IMR-90 (cell line): ENCODE measurements around the gene HECW1. TPM values are rescaled to one million over a fixed set of nuclear protein-coding genes. Genes with fewer than 3 reads are reported as not detected.
A peak's percentile ranks its signal among the peaks of the same experiment; 100 is the strongest.

ENCODE experiments used
- ATAC-seq: fragments of 200-7000 bp; cut with Tn5 transposase; 2 replicates; pipeline ENCODE4 v1.9.1; 2020; ENCODE audit warnings: low read depth, mild to moderate bottlenecking, moderate library complexity
- BruUV-seq: library from RNA; stranded (reverse); fragments of 400-500 nt; replicated peaks from 2 replicates; lab custom pipeline; 2021; lab: Mats Ljungman, UMichigan
- CTCF ChIA-PET: fragments of 300-600 bp; formaldehyde crosslinking; extraction: SDS; loops from one replicate; lab custom pipeline; 2021; ENCODE audit warnings: antibody characterized with exemption; lab: Yijun Ruan, JAX
- POLR2A ChIA-PET: fragments of 300-600 bp; sonication (Branson Sonifier 250); formaldehyde crosslinking; loops from one replicate; lab custom pipeline; 2022; ENCODE audit warnings: antibody characterized with exemption; ENCODE audit not compliant: unreplicated experiment; lab: Charles Lee
- DNase-seq: peaks from one replicate; pipeline ENCODE4 v3.0.0; 2013
- H2AFZ ChIP-seq: replicated peaks from 2 replicates; pipeline ENCODE3; 2013; ENCODE audit warnings: low read length, mild to moderate bottlenecking; ENCODE audit not compliant: poor library complexity
- H2AK5ac ChIP-seq: 2 replicates; pipeline ENCODE4 v1.6.1; 2013; ENCODE audit warnings: low read depth, low read length, inconsistent platforms
- H2AK9ac ChIP-seq: replicated peaks from 2 replicates; pipeline ENCODE3; 2013; ENCODE audit warnings: mild to moderate bottlenecking, low read depth, low read length, moderate library complexity; ENCODE audit not compliant: poor library complexity
- H2BK120ac ChIP-seq: 2 replicates; pipeline ENCODE4 v1.6.1; 2013; ENCODE audit warnings: low read depth, low read length, inconsistent platforms
- H2BK15ac ChIP-seq: 3 replicates; pipeline ENCODE4 v1.6.1; 2013; ENCODE audit warnings: low read depth, low read length, inconsistent platforms
- H2BK20ac ChIP-seq: 2 replicates; pipeline ENCODE4 v1.6.1; 2013; ENCODE audit warnings: low read depth, mild to moderate bottlenecking, inconsistent platforms, low read length, moderate library complexity
- H2BK5ac ChIP-seq: 2 replicates; pipeline ENCODE4 v1.6.1; 2013; ENCODE audit warnings: mild to moderate bottlenecking, low read depth, low read length, inconsistent platforms; ENCODE audit not compliant: poor library complexity, severe bottlenecking
- H3K14ac ChIP-seq: replicated peaks from 2 replicates; pipeline ENCODE4 v1.6.1; 2013; ENCODE audit warnings: low read depth, low read length, inconsistent platforms
- H3K18ac ChIP-seq: 2 replicates; pipeline ENCODE4 v1.6.1; 2013; ENCODE audit warnings: low read depth, low read length, control low read depth
- H3K23ac ChIP-seq: 2 replicates; pipeline ENCODE4 v1.6.1; 2013; ENCODE audit warnings: low read depth, low read length, inconsistent platforms
- H3K27ac ChIP-seq: 2 replicates; pipeline ENCODE4 v1.5.1; 2013; ENCODE audit warnings: mild to moderate bottlenecking, control low read depth, low read length; ENCODE audit not compliant: insufficient read depth
- H3K27me3 ChIP-seq: 2 replicates; pipeline ENCODE4 v1.6.1; 2013; ENCODE audit warnings: low read length; ENCODE audit not compliant: control insufficient read depth, insufficient read depth
- H3K36me3 ChIP-seq: 2 replicates; pipeline ENCODE4 v1.6.1; 2013; ENCODE audit warnings: low read length, mixed read lengths; ENCODE audit not compliant: control insufficient read depth, insufficient read depth
- H3K4ac ChIP-seq: 2 replicates; pipeline ENCODE4 v1.6.1; 2013; ENCODE audit warnings: low read depth, low read length, inconsistent platforms
- H3K4me1 ChIP-seq: 2 replicates; pipeline ENCODE4 v1.6.1; 2013; ENCODE audit warnings: low read length, mixed read lengths; ENCODE audit not compliant: control insufficient read depth, insufficient read depth
- H3K4me2 ChIP-seq: 2 replicates; pipeline ENCODE4 v1.6.1; 2013; ENCODE audit warnings: low read depth, mild to moderate bottlenecking, control low read depth, low read length, moderate library complexity
- H3K4me3 ChIP-seq: 2 replicates; pipeline ENCODE4 v1.5.1; 2013; ENCODE audit warnings: low read depth, mild to moderate bottlenecking, control low read depth, low read length, moderate library complexity; ENCODE audit not compliant: insufficient read depth
- H3K56ac ChIP-seq: 2 replicates; pipeline ENCODE4 v1.6.1; 2013; ENCODE audit warnings: low read length, inconsistent platforms; ENCODE audit not compliant: insufficient read depth; ENCODE audit errors: extremely low read depth
- H3K79me1 ChIP-seq, 2 experiments: 2 replicates each; pipeline ENCODE4 v1.6.1; 2013; ENCODE audit warnings: low read length in 2 of 2, inconsistent platforms in 1 of 2, low read depth in 1 of 2
- H3K9ac ChIP-seq: 2 replicates; pipeline ENCODE4 v1.6.1; 2013; ENCODE audit warnings: low read depth, low read length, control low read depth
- H3K9me1 ChIP-seq: 2 replicates; pipeline ENCODE4 v1.6.1; 2013; ENCODE audit warnings: low read length, inconsistent platforms; ENCODE audit not compliant: insufficient read depth
- H3K9me3 ChIP-seq: 2 replicates; pipeline ENCODE4 v1.6.1; 2013; ENCODE audit warnings: low read length; ENCODE audit not compliant: control insufficient read depth, insufficient read depth
- H4K20me1 ChIP-seq: 2 replicates; pipeline ENCODE4 v1.6.1; 2013; ENCODE audit warnings: low read length, inconsistent platforms; ENCODE audit not compliant: insufficient read depth
- H4K5ac ChIP-seq: 2 replicates; pipeline ENCODE4 v1.6.1; 2013; ENCODE audit warnings: mild to moderate bottlenecking, low read depth, low read length, control low read depth
- H4K8ac ChIP-seq, 2 experiments: 2 replicates each; pipeline ENCODE4 v1.6.1; 2013; ENCODE audit warnings: low read depth in 2 of 2, low read length in 2 of 2, control low read depth in 1 of 2, inconsistent platforms in 1 of 2
- H4K91ac ChIP-seq: 2 replicates; pipeline ENCODE4 v1.6.1; 2013; ENCODE audit warnings: low read depth, low read length, inconsistent platforms; ENCODE audit not compliant: insufficient read depth
- BHLHE40 ChIP-seq: fragments of 150-350 bp; IDR thresholded peaks from 2 replicates; pipeline ENCODE4 v1.6.1; 2016; ENCODE audit warnings: mild to moderate bottlenecking, low read depth, low read length
- MAFK ChIP-seq: IDR thresholded peaks from 2 replicates; pipeline ENCODE4 v1.6.1; 2012; ENCODE audit warnings: low read depth, low read length, improper control_type of control experiment
- MAZ ChIP-seq: IDR thresholded peaks from 2 replicates; pipeline ENCODE4 v1.6.1; 2012; ENCODE audit warnings: low read depth, mild to moderate bottlenecking, low read length, improper control_type of control experiment, moderate library complexity, borderline replicate concordance
- NFE2L2 ChIP-seq: fragments of 150-350 bp; IDR thresholded peaks from 2 replicates; pipeline ENCODE4 v1.6.1; 2016; ENCODE audit warnings: low read depth, mild to moderate bottlenecking, low read length
- POLR2A ChIP-seq: IDR thresholded peaks from 2 replicates; pipeline ENCODE4 v1.6.1; 2012; ENCODE audit warnings: mild to moderate bottlenecking, low read depth, low read length
- RAD21 ChIP-seq: IDR thresholded peaks from 2 replicates; pipeline ENCODE4 v1.6.1; 2012; ENCODE audit warnings: low read length, improper control_type of control experiment
- RCOR1 ChIP-seq: IDR thresholded peaks from 2 replicates; pipeline ENCODE4 v1.6.1; 2012; ENCODE audit warnings: mild to moderate bottlenecking, low read length, improper control_type of control experiment; ENCODE audit not compliant: insufficient replicate concordance
- RFX5 ChIP-seq: IDR thresholded peaks from 2 replicates; pipeline ENCODE4 v1.8.0; 2012; ENCODE audit warnings: low read depth, mild to moderate bottlenecking, low read length, moderate library complexity
- SMC3 ChIP-seq: fragments of 150-350 bp; IDR thresholded peaks from 2 replicates; pipeline ENCODE4 v1.6.1; 2016; ENCODE audit warnings: low read depth, mild to moderate bottlenecking, antibody characterized with exemption, low read length, moderate library complexity
- WGBS, 2 experiments: methylation state at CpG; one replicate each; pipeline versions ENCODE4 v1.1.5 to v1.1.7; 2013; ENCODE audit warnings: missing lambda C conversion rate in 2 of 2; ENCODE audit not compliant: insufficient read length in 1 of 2; ENCODE audit errors: extremely low coverage in 2 of 2; 5-methylcytosine and 5-hydroxymethylcytosine counted together
- dilution Hi-C: fragments of 300-500 bp; cut with HindIII; formaldehyde crosslinking; loops from one replicate; pipeline ENCODE4 v1.14.3; 2018; ENCODE audit warnings: low sequenced_read_pairs; ENCODE audit not compliant: unreplicated experiment
- in situ Hi-C: fragments of 300-500 bp; cut with MboI; formaldehyde crosslinking; loops from 3 replicates; pipeline ENCODE4 v1.14.3; 2019; ENCODE audit warnings: low sequenced_read_pairs, inconsistent platforms, mixed read lengths
- intact Hi-C: fragments of 100-400 bp; cut with micrococcal nuclease; formaldehyde crosslinking; loops from 2 replicates; pipeline ENCODE4 v1.10.0; 2022
- polyA plus RNA-seq, 3 experiments: library from polyadenylated mRNA; depleted of rRNA; stranded (reverse); fragments of >200 nt; gene quantifications; 2 replicates each; pipeline ENCODE4 v1.2.3, GENCODE V29; 2012; ENCODE audit warnings: low replicate concordance in 1 of 3
- total RNA-seq: library from RNA; depleted of rRNA; stranded (reverse); fragments of >200 nt; gene quantifications from 2 replicates; pipeline ENCODE4 v1.2.3, GENCODE V29; 2012
- TF ChIP-seq, protein P1 (sequence below): conservative IDR thresholded peaks from 2 replicates; pipeline ENCODE4 v1.5.1; 2012; ENCODE audit warnings: mild to moderate bottlenecking, low read depth, low read length, improper control_type of control experiment

HECW1 gene
- total and polyA plus RNA-seq, 2 of the 4 experiments (the other 2 are of a cell fraction), result 0.56 to 1.3 TPM

DNA sequence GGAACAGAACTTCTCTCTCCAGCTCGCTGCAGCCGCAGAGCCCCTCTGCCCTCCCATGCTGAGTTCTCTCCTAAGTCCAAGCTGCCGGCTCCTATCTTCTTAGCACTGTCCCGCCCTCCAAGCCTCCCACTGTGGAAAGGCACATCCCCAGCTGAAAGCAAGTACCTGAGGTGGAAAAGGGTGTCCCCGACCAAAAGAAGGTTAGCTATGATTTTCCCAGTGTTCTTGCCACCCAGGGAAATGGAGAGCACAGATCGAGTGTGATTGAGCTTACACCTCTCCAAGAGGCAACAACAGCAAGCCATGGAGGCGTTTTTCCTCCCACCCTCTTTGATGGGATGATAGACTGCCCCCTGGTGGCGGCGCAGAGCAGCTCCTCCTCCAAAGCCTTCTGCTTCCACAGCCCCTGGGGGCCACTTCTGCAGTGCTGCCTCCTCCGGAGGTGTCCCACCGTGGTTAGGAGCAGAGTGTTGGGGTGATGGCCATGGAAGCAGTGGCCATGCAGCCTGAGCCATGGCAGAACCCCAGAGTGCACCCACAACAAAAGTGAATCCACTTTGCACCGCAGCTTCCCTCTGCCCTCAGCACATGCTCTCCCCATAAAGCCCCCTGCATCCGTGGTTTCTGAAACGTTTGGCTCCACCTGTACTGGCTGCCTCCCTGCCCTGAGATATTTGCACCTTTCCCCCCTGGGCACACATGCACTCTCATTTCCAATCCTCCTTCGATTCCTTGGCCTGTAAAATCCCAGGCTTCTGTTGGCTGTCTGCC lies 327.4 kb downstream of the HECW1 start:
- intact Hi-C loops (loop anchor here (1.0 kb wide), 1 partner anchor 499 kb away; no protein-coding TSS in a partner anchor), dilution Hi-C loops (no loop called here)
- POLR2A ChIA-PET, result no interaction called here

More for the DNA sequence above, 327.4 kb downstream of the HECW1 start:
- CTCF ChIA-PET, result interaction anchor here (0.6 to 1.9 kb wide), 9 partner anchors 9 to 783 kb away, joined by 3 to 10 read pairs (median 6); partner anchors contain the start of genes MRPL32, PSMA2 and STK17A
- Histone ChIP-seq H3K18ac (no peak overlapping the region), H3K14ac (no peak overlapping the region), H3K27ac (no peak overlapping the region), H4K5ac (no peak overlapping the region), H3K23ac (no peak overlapping the region; the same call in 1 of the 2 replicates), H3K79me1 (no peaks in the 10 kb centered on the region), H3K27me3 (0 out of 2 replicates have a peak, but pooled peaks cover 2% of the 10 kb centered on the region), H3K4me1 (no peaks in the 10 kb centered on the region), H4K20me1 (peaks cover 6% of the 10 kb centered on the region; the same call in 1 of the 2 replicates), H3K4me3 (no peak overlapping the region), H2AK9ac (peak overlapping the region; percentile 28), H2BK5ac (no peak overlapping the region), H2AFZ (peak overlapping the region; percentile 70), H2BK20ac (peak overlapping the region; percentile 24; the same call in 1 of the 2 replicates), H3K4me2 (no peak overlapping the region), H3K9ac (no peak overlapping the region), H2BK120ac (no peak overlapping the region), H4K8ac (no peak overlapping the region), H3K4ac (no peak overlapping the region), H3K36me3 (no peaks in the 10 kb centered on the region), H2AK5ac (0 out of 2 replicates have a peak overlapping the region, but pooled peaks have one; percentile 39), H3K56ac (no peak overlapping the region), H4K91ac (no peak overlapping the region), H2BK15ac (no peak overlapping the region), H3K9me3 (no peaks in the 10 kb centered on the region), H3K9me1 (no peaks in the 10 kb centered on the region)
- peak; percentile 88 for ATAC-seq
- in situ Hi-C loops, result no loop called here
- WGBS, 2 experiments, result 61% methylated on average over 4 of the region's 15 CpGs; no CpG with 5 or more reads in 1 of the 2 experiments
- BruUV-seq, result no TSS peak
- TF ChIP-seq BHLHE40, result no peak
- peak; percentile 40; the same call in 1 of the 2 replicates for TF ChIP-seq MAZ
- no peak for TF ChIP-seq MAFK
- no peak for TF ChIP-seq RFX5
- TF ChIP-seq, protein P1, sequence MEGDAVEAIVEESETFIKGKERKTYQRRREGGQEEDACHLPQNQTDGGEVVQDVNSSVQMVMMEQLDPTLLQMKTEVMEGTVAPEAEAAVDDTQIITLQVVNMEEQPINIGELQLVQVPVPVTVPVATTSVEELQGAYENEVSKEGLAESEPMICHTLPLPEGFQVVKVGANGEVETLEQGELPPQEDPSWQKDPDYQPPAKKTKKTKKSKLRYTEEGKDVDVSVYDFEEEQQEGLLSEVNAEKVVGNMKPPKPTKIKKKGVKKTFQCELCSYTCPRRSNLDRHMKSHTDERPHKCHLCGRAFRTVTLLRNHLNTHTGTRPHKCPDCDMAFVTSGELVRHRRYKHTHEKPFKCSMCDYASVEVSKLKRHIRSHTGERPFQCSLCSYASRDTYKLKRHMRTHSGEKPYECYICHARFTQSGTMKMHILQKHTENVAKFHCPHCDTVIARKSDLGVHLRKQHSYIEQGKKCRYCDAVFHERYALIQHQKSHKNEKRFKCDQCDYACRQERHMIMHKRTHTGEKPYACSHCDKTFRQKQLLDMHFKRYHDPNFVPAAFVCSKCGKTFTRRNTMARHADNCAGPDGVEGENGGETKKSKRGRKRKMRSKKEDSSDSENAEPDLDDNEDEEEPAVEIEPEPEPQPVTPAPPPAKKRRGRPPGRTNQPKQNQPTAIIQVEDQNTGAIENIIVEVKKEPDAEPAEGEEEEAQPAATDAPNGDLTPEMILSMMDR, result peak; percentile 65
- peak; percentile 57 for TF ChIP-seq RAD21
- TF ChIP-seq SMC3, result peak; percentile 60
- TF ChIP-seq POLR2A, result no peak
- no peak for TF ChIP-seq RCOR1
- TF ChIP-seq NFE2L2, result no peak
- peak; percentile 47 for DNase-seq
